IPS-18c (cell line): ENCODE data around the gene JTB.
"Not testable (repeated sequence)": the region's sequence is repeated elsewhere in the genome, so short reads cannot be mapped to it uniquely, and the experiment has no call there.

ENCODE experiments used
- H3K4me3 ChIP-seq: 2 replicates; pipeline ENCODE4 v1.7.0; 2013; ENCODE audit warnings: low read depth, mild to moderate bottlenecking, low read length, moderate library complexity; ENCODE audit not compliant: insufficient read depth
- H3K9me3 ChIP-seq: one replicate; pipeline ENCODE4 v1.6.1; 2013; ENCODE audit warnings: mild to moderate bottlenecking, low read length, moderate library complexity; ENCODE audit not compliant: control insufficient read depth, insufficient read depth

The JTB gene

GRCh38 chr1:153977250-153978240, at the start of gene JTB:
Gene JTB, minus strand, starts transcription at chr1:153977674. Its CDS starts 422 bp downstream, at chr1:153977252.
- Histone ChIP-seq H3K4me3 (peak within 1 kb of the TSS; percentile 98), H3K9me3 (no peaks in the 10 kb centered on the region)

- Histone ChIP-seq H3K4me3 (no peak overlapping the region), H3K9me3 (no peaks in the 10 kb centered on the region)
Measured at GRCh38 chr1:154019940-154020339, 42.5 kb upstream of the JTB start.

GRCh38 chr1:154019269-154019668, 41.8 kb upstream of the JTB start:
- H3K4me3 ChIP-seq = no peak overlapping the region
- no peaks in the 10 kb centered on the region for H3K9me3 ChIP-seq

- no peak overlapping the region for H3K4me3 ChIP-seq
Measured at GRCh38 chr1:154014154-154014907, 36.9 kb upstream of the JTB start.

GRCh38 chr1:154012543-154012942, 35.1 kb upstream of the JTB start:
- not testable (repeated sequence) for H3K9me3 ChIP-seq, H3K4me3 ChIP-seq

More at GRCh38 chr1:154014154-154014907, 36.9 kb upstream of the JTB start:
- no peaks in the 10 kb centered on the region for H3K9me3 ChIP-seq

- Histone ChIP-seq H3K4me3 (no peak overlapping the region), H3K9me3 (no peaks in the 10 kb centered on the region)
Measured at GRCh38 chr1:154012129-154012528, 34.7 kb upstream of the JTB start.

- no peak overlapping the region for H3K4me3 ChIP-seq
Measured at GRCh38 chr1:154006136-154006535, 28.7 kb upstream of the JTB start.

GRCh38 chr1:154000420-154000819, 22.9 kb upstream of the JTB start:
- Histone ChIP-seq H3K9me3 (no peaks in the 10 kb centered on the region), H3K4me3 (no peak overlapping the region)

More at GRCh38 chr1:154006136-154006535, 28.7 kb upstream of the JTB start:
- no peaks in the 10 kb centered on the region for H3K9me3 ChIP-seq

GRCh38 chr1:153996882-153997281, 19.4 kb upstream of the JTB start:
- H3K9me3 ChIP-seq, H3K4me3 ChIP-seq: not testable (repeated sequence)

- H3K9me3 ChIP-seq = peaks cover 2% of the 10 kb centered on the region
- H3K4me3 ChIP-seq = no peak overlapping the region
Measured at GRCh38 chr1:153995640-153996039, 18.2 kb upstream of the JTB start.

GRCh38 chr1:153995202-153995601, 17.7 kb upstream of the JTB start:
- H3K9me3 ChIP-seq = peaks cover 2% of the 10 kb centered on the region
- H3K4me3 ChIP-seq = no peak overlapping the region

- H3K9me3 ChIP-seq = peaks cover 2% of the 10 kb centered on the region
- peak overlapping the region; percentile 93; the same call in 1 of the 2 replicates for H3K4me3 ChIP-seq
Measured at GRCh38 chr1:153991806-153992205, 14.3 kb upstream of the JTB start.

- peaks cover 2% of the 10 kb centered on the region for H3K9me3 ChIP-seq
- H3K4me3 ChIP-seq = peak overlapping the region; percentile 93
Measured at GRCh38 chr1:153991151-153991630, 13.7 kb upstream of the JTB start.

GRCh38 chr1:153990468-153991150, 13.1 kb upstream of the JTB start, which contains the start of gene RPS27:
Gene RPS27, plus strand, starts transcription at chr1:153990762. Its CDS starts 35 bp downstream, at chr1:153990797.
- Histone ChIP-seq H3K4me3 (peak within 1 kb of the TSS; percentile 93), H3K9me3 (peaks cover 2% of the 10 kb centered on the region)

GRCh38 chr1:153987621-153988020, 10.1 kb upstream of the JTB start:
- no peak overlapping the region for H3K4me3 ChIP-seq

GRCh38 chr1:153985941-153986761, 8.7 kb upstream of the JTB start, which contains the start of gene RAB13:
Gene RAB13, minus strand, starts transcription at chr1:153986339. Its CDS starts 103 bp downstream, at chr1:153986236.
- Histone ChIP-seq H3K9me3 (no peaks in the 10 kb centered on the region), H3K4me3 (peak within 1 kb of the TSS; percentile 68)

More at GRCh38 chr1:153987621-153988020, 10.1 kb upstream of the JTB start:
- peaks cover under 1% of the 10 kb centered on the region for H3K9me3 ChIP-seq
